Skeletal muscle satellite cell (primary cell): ENCODE results near the gene DDO. TPM values are rescaled to one million over a fixed set of nuclear protein-coding genes. Genes with fewer than 3 reads are reported as not detected.
A peak's percentile ranks its signal among the peaks of the same experiment; 100 is the strongest.
"Not testable (repeated sequence)": the region's sequence is repeated elsewhere in the genome, so short reads cannot be mapped to it uniquely, and the experiment has no call there.

Source experiments
- H3K27me3 ChIP-seq: 2 replicates; pipeline ENCODE4 v1.7.0; 2013; ENCODE audit warnings: low read length; ENCODE audit not compliant: control insufficient read depth, insufficient read depth
- H3K36me3 ChIP-seq: 2 replicates; pipeline ENCODE4 v1.7.0; 2013; ENCODE audit warnings: mild to moderate bottlenecking, control low read depth, low read length; ENCODE audit not compliant: insufficient read depth
- H3K4me1 ChIP-seq: 2 replicates; pipeline ENCODE4 v1.7.0; 2013; ENCODE audit warnings: low read length; ENCODE audit not compliant: control insufficient read depth, insufficient read depth
- H3K4me2 ChIP-seq: 2 replicates; pipeline ENCODE4 v1.7.0; 2013; ENCODE audit warnings: mild to moderate bottlenecking, low read length
- H3K4me3 ChIP-seq: 2 replicates; pipeline ENCODE4 v1.7.0; 2013; ENCODE audit warnings: low read length
- H3K9ac ChIP-seq: 2 replicates; pipeline ENCODE4 v1.7.0; 2013; ENCODE audit warnings: mild to moderate bottlenecking, low read depth, low read length, moderate library complexity
- H3K9me3 ChIP-seq: replicated peaks from 2 replicates; pipeline ENCODE4 v1.7.0; 2013; ENCODE audit warnings: mild to moderate bottlenecking, control low read depth, low read length
- total RNA-seq: library from RNA; depleted of rRNA; stranded (reverse); fragments of >200 nt; gene quantifications from 2 replicates; pipeline ENCODE4 v1.2.3, GENCODE V29; 2012; rRNA removed

Gene DDO
- 0.22 and 1.0 TPM in 2 replicates for total RNA-seq

GRCh38 chr6:110415086-110415916 is at the start of gene DDO:
DDO (minus strand) TSS chr6:110415575; CDS start chr6:110413462, 2,113 bp downstream.
- Histone ChIP-seq H3K27me3 (peaks cover 4% of the 10 kb centered on the region), H3K9ac (peak within 1 kb of the TSS; percentile 11), H3K9me3 (no peaks in the 10 kb centered on the region), H3K4me2 (peak within 1 kb of the TSS; percentile 90), H3K4me3 (peak within 1 kb of the TSS; percentile 64), H3K36me3 (no peaks in the 10 kb centered on the region), H3K4me1 (peaks cover 20% of the 10 kb centered on the region)

- Histone ChIP-seq H3K4me1 (no peaks in the 10 kb centered on the region), H3K9ac (no peak overlapping the region), H3K4me3 (no peak overlapping the region), H3K9me3 (no peaks in the 10 kb centered on the region), H3K27me3 (peaks cover 47% of the 10 kb centered on the region), H3K4me2 (no peak overlapping the region), H3K36me3 (no peaks in the 10 kb centered on the region)
Measured at GRCh38 chr6:110462884-110463481, 47.6 kb upstream of the DDO start.

GRCh38 chr6:110461376-110461775 is 46.0 kb upstream of the DDO start:
- no peak overlapping the region for H3K4me3 ChIP-seq
- peaks cover 32% of the 10 kb centered on the region for H3K27me3 ChIP-seq
- no peaks in the 10 kb centered on the region for H3K4me1 ChIP-seq
- no peak overlapping the region for H3K4me2 ChIP-seq
- H3K36me3 ChIP-seq = no peaks in the 10 kb centered on the region
- H3K9me3 ChIP-seq = no peaks in the 10 kb centered on the region
- no peak overlapping the region for H3K9ac ChIP-seq

- Histone ChIP-seq H3K4me1 (no peaks in the 10 kb centered on the region), H3K27me3 (peaks cover 23% of the 10 kb centered on the region), H3K9ac (no peak overlapping the region), H3K4me3 (no peak overlapping the region), H3K9me3 (no peaks in the 10 kb centered on the region), H3K4me2 (no peak overlapping the region), H3K36me3 (no peaks in the 10 kb centered on the region)
Measured at GRCh38 chr6:110459137-110459536, 43.8 kb upstream of the DDO start.

GRCh38 chr6:110458476-110458875 is 43.1 kb upstream of the DDO start:
- H3K36me3 ChIP-seq = no peaks in the 10 kb centered on the region
- peaks cover 17% of the 10 kb centered on the region for H3K27me3 ChIP-seq
- no peak overlapping the region for H3K4me2 ChIP-seq
- no peak overlapping the region for H3K4me3 ChIP-seq
- no peak overlapping the region for H3K9ac ChIP-seq
- no peaks in the 10 kb centered on the region for H3K4me1 ChIP-seq
- H3K9me3 ChIP-seq = no peaks in the 10 kb centered on the region

- H3K4me3 ChIP-seq, H3K9ac ChIP-seq, H3K4me1 ChIP-seq, H3K36me3 ChIP-seq, H3K4me2 ChIP-seq, H3K9me3 ChIP-seq: not testable (repeated sequence)
- peaks cover 16% of the 10 kb centered on the region for H3K27me3 ChIP-seq
Measured at GRCh38 chr6:110457567-110458175, 42.3 kb upstream of the DDO start.

GRCh38 chr6:110456694-110457093 is 41.3 kb upstream of the DDO start:
- Histone ChIP-seq H3K4me1 (no peaks in the 10 kb centered on the region), H3K27me3 (peaks cover 16% of the 10 kb centered on the region), H3K36me3 (no peaks in the 10 kb centered on the region), H3K4me3 (no peak overlapping the region), H3K4me2 (no peak overlapping the region), H3K9me3 (no peaks in the 10 kb centered on the region), H3K9ac (no peak overlapping the region)

GRCh38 chr6:110449541-110449895 is 34.1 kb upstream of the DDO start:
- Histone ChIP-seq H3K4me2 (no peak overlapping the region), H3K27me3 (peaks cover 28% of the 10 kb centered on the region), H3K9ac (no peak overlapping the region)

GRCh38 chr6:110448846-110449540 is 33.6 kb upstream of the DDO start:
- no peaks in the 10 kb centered on the region for H3K36me3 ChIP-seq
- H3K9me3 ChIP-seq = no peaks in the 10 kb centered on the region
- no peak overlapping the region for H3K9ac ChIP-seq
- no peaks in the 10 kb centered on the region for H3K4me1 ChIP-seq
- H3K4me3 ChIP-seq = no peak overlapping the region
- no peak overlapping the region for H3K4me2 ChIP-seq
- H3K27me3 ChIP-seq = peaks cover 28% of the 10 kb centered on the region

More at GRCh38 chr6:110449541-110449895, 34.1 kb upstream of the DDO start:
- Histone ChIP-seq H3K9me3 (no peaks in the 10 kb centered on the region), H3K4me1 (no peaks in the 10 kb centered on the region), H3K4me3 (no peak overlapping the region), H3K36me3 (no peaks in the 10 kb centered on the region)

- no peak overlapping the region for H3K9ac ChIP-seq
- no peaks in the 10 kb centered on the region for H3K9me3 ChIP-seq
- H3K27me3 ChIP-seq = peaks cover 39% of the 10 kb centered on the region
- no peak overlapping the region for H3K4me2 ChIP-seq
- no peaks in the 10 kb centered on the region for H3K36me3 ChIP-seq
- no peak overlapping the region for H3K4me3 ChIP-seq
- H3K4me1 ChIP-seq = no peaks in the 10 kb centered on the region
Measured at GRCh38 chr6:110447761-110448160, 32.4 kb upstream of the DDO start.

GRCh38 chr6:110446405-110446804 is 31.0 kb upstream of the DDO start:
- Histone ChIP-seq H3K36me3 (no peaks in the 10 kb centered on the region), H3K4me2 (no peak overlapping the region), H3K9ac (no peak overlapping the region), H3K4me3 (no peak overlapping the region), H3K9me3 (no peaks in the 10 kb centered on the region), H3K4me1 (no peaks in the 10 kb centered on the region), H3K27me3 (peaks cover 51% of the 10 kb centered on the region)
